Panc1 (cell line): Measurements from ENCODE around the gene CNTN4.
"Not testable (repeated sequence)": the region's sequence is repeated elsewhere in the genome, so short reads cannot be mapped to it uniquely, and the experiment has no call there.

Source experiments
- CTCF ChIP-seq: fragments of 450-650 bp; IDR thresholded peaks from 2 replicates; pipeline ENCODE4 v1.5.1; 2017; ENCODE audit warnings: mild to moderate bottlenecking
- POLR2AphosphoS5 ChIP-seq: IDR thresholded peaks from 2 replicates; pipeline ENCODE4 v1.6.1; 2012; ENCODE audit warnings: mild to moderate bottlenecking, low read depth, low read length, moderate library complexity
- REST ChIP-seq, 2 experiments: IDR thresholded peaks; 2 replicates each; pipeline ENCODE4 v1.6.1; 2011 to 2012; ENCODE audit warnings: low read depth in 2 of 2, control low read depth in 1 of 2, low read length in 1 of 2, mild to moderate bottlenecking in 1 of 2, moderate library complexity in 1 of 2; ENCODE audit not compliant: insufficient read depth in 1 of 2
- SIN3A ChIP-seq: IDR thresholded peaks from 2 replicates; pipeline ENCODE4 v1.6.1; 2012; ENCODE audit warnings: low read depth, mild to moderate bottlenecking, low read length, moderate library complexity, borderline replicate concordance; ENCODE audit not compliant: insufficient read depth
- TCF7L2 ChIP-seq: IDR thresholded peaks from 2 replicates; pipeline ENCODE4 v1.6.1; 2011; ENCODE audit warnings: mild to moderate bottlenecking, low read depth, low read length, inconsistent platforms

GRCh38 chr3:2083558-2083957 is 15.1 kb upstream of the CNTN4 start:
- TF ChIP-seq POLR2AphosphoS5; CTCF; SIN3A; TCF7L2; REST (IDR thresholded peaks at IDR 0.05; ENCODE audit: insufficient read depth in 1 of 2, low read depth in 2 of 2, low read length in 1 of 2): not testable (repeated sequence)
